ENCODE results near the gene SLC35G4. TPM values are rescaled to one million over a fixed set of nuclear protein-coding genes. Genes with fewer than 3 reads are reported as not detected.
A peak's percentile ranks its signal among the peaks of the same experiment; 100 is the strongest.
"Not testable (repeated sequence)": the region's sequence is repeated elsewhere in the genome, so short reads cannot be mapped to it uniquely, and the experiment has no call there.

The SLC35G4 gene
- total RNA-seq, 2 experiments from 2014 or later: not detected

DNA sequence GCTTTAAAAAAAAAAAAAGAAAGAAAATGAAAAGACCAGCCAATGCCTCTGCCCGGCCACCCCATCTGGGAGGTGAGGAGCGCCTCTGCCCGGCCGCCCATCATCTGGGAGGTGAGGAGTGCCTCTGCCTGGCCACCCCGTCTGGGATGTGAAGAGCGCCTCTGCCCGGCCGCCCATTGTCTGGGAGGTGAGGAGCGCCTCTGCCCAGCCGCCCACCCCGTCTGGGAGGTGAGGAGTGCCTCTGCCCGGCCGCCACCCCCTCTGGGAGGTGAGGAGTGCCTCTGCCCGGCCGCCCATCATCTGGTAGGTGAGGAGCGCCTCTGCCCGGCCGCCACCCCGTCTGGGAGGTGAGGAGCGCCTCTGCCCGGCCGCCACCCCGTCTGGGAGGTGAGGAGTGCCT, 37.9 kb downstream of the SLC35G4 start:
- H3K36me3 Mint-ChIP-seq (ENCODE audit: low read depth); H3K27me3 Mint-ChIP-seq (ENCODE audit: low read depth); H3K4me1 Mint-ChIP-seq (ENCODE audit: low read depth); H3K4me3 Mint-ChIP-seq; DNase-seq; CTCF ChIA-PET; H3K9me3 Mint-ChIP-seq (ENCODE audit: insufficient read depth); ATAC-seq; H3K27ac Mint-ChIP-seq; POLR2A ChIA-PET: not testable (repeated sequence)

GRCh38 chr18:11647804-11648203, 38.4 kb downstream of the SLC35G4 start:
- H3K4me1 Mint-ChIP-seq (ENCODE audit: low read depth); POLR2A ChIA-PET; ATAC-seq; DNase-seq; H3K27ac Mint-ChIP-seq; H3K27me3 Mint-ChIP-seq (ENCODE audit: low read depth); H3K9me3 Mint-ChIP-seq (ENCODE audit: insufficient read depth); H3K4me3 Mint-ChIP-seq; H3K36me3 Mint-ChIP-seq (ENCODE audit: low read depth); CTCF ChIA-PET: not testable (repeated sequence)

GRCh38 chr18:11649839-11650238, 40.4 kb downstream of the SLC35G4 start:
- Mint-ChIP-seq H3K9me3 (ENCODE audit: insufficient read depth) (no peaks in the 10 kb centered on the region), H3K27ac (no peak overlapping the region), H3K4me1 (ENCODE audit: low read depth) (no peaks in the 10 kb centered on the region), H3K4me3 (no peak overlapping the region), H3K36me3 (ENCODE audit: low read depth) (no peaks in the 10 kb centered on the region), H3K27me3 (ENCODE audit: low read depth) (peaks cover 13% of the 10 kb centered on the region)
- DNase-seq (no peak), ATAC-seq (no peak)
- ChIA-PET CTCF (no interaction called here), POLR2A (no interaction called here)

GRCh38 chr18:11651899-11652298, 42.5 kb downstream of the SLC35G4 start:
- Mint-ChIP-seq H3K27ac (no peak overlapping the region), H3K4me1 (ENCODE audit: low read depth) (no peaks in the 10 kb centered on the region), H3K9me3 (ENCODE audit: insufficient read depth) (no peaks in the 10 kb centered on the region), H3K4me3 (no peak overlapping the region), H3K27me3 (ENCODE audit: low read depth) (peaks cover 19% of the 10 kb centered on the region), H3K36me3 (ENCODE audit: low read depth) (no peaks in the 10 kb centered on the region)
- DNase-seq (no peak), ATAC-seq (no peak)
- ChIA-PET POLR2A (no interaction called here), CTCF (no interaction called here)

DNA sequence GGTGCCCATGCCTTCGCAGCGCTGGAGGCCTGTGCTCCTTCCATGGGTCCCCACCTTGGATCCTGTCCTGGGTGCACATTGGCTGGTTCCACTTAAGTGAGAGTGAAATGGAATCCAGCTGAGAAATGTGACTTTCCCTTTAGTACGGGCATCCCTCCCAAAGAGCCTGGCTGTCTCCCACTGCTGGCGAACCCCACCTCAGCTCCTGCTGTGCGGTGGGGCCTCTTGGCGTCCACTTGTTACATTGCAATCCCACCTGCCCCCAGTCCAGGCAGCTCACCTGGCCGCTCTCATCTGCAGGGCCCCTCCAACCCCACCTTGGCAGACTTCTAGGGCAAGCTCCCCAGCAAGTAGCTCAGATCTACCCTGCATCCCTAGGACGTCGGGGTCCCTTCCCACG, 44.1 kb downstream of the SLC35G4 start:
- Mint-ChIP-seq H3K27me3 (ENCODE audit: low read depth) (peaks cover 27% of the 10 kb centered on the region), H3K36me3 (ENCODE audit: low read depth) (no peaks in the 10 kb centered on the region)
- ATAC-seq: no peak

DNA sequence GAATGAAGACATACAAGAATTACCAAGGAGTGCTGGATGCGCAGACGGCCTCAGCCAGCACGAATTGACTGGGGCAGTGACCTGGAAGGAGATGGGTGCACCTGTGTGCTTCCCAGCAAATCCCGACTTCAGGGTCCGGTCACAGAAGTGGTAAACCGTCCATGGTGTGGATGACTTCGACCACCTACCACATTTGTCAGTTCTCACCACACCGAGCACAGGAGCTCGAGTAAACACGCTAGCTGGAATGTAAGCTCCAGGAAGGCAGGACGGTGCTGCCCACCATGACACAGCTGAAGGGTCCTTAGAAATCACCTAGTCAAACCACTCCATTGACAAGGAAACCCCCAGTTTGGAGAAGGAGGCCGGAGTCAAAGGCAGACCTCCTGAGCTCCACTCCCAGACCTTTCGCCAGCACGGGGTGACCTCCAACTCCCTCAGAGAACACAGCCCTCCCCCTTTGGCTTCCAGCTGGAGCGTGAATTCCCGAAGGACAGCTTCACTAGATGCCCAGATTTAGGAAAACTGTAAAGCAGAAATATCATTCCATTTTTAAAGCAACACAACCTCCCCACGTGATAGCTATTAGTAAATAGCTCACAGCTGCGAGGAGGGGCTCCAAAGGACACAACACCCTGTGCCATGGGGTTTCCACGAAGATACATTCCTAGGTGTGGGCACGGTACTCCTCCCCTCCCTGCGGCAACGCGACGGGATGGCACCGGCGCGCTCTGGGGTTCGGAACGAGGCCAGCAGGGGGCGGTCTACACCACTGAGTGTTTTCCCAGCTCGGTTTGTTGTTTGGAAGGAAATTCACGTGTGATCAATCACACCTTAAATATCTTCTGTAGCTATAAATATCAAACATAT, 45.6 kb downstream of the SLC35G4 start:
- no peaks in the 10 kb centered on the region for H3K36me3 Mint-ChIP-seq (ENCODE audit: low read depth)
- no peaks in the 10 kb centered on the region for H3K4me1 Mint-ChIP-seq (ENCODE audit: low read depth)
- POLR2A ChIA-PET: no interaction called here
- peak; percentile 56 for DNase-seq
- no peak overlapping the region for H3K4me3 Mint-ChIP-seq
- H3K27me3 Mint-ChIP-seq (ENCODE audit: low read depth): peaks cover 29% of the 10 kb centered on the region
- CTCF ChIA-PET: interaction anchor here (0.6 to 3.6 kb wide), 21 partner anchors 10 to 387 kb away, joined by 3 to 14 read pairs (median 3); partner anchors contain the start of gene GNAL
- ATAC-seq: peak; percentile 53
- H3K27ac Mint-ChIP-seq: no peak overlapping the region
- no peaks in the 10 kb centered on the region for H3K9me3 Mint-ChIP-seq (ENCODE audit: insufficient read depth)

More for the DNA sequence above, 44.1 kb downstream of the SLC35G4 start:
- ChIA-PET POLR2A (no interaction called here), CTCF (no interaction called here)
- no peak for DNase-seq
- H3K4me1 Mint-ChIP-seq (ENCODE audit: low read depth): no peaks in the 10 kb centered on the region
- no peaks in the 10 kb centered on the region for H3K9me3 Mint-ChIP-seq (ENCODE audit: insufficient read depth)
- no peak overlapping the region for H3K27ac Mint-ChIP-seq
- no peak overlapping the region for H3K4me3 Mint-ChIP-seq

DNA sequence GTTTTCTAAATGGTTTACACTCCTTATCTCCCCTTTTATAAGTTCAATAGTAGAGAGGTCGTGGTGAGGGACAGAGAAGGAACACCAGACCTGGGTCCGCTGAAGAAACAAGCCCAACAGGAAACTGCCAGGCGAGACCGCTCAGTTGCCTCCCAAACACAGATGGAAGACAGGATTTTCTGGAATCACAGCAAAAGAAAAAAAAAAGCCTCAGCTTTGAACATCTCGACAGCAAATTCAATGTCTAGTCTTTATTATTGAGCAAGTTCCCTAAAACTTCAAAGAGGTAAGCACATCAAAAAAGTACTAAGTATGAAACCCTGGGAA, 46.2 kb downstream of the SLC35G4 start:
- no peaks in the 10 kb centered on the region for H3K4me1 Mint-ChIP-seq (ENCODE audit: low read depth)
- H3K27me3 Mint-ChIP-seq (ENCODE audit: low read depth): peaks cover 29% of the 10 kb centered on the region

GRCh38 chr18:11657152-11657551, 47.8 kb downstream of the SLC35G4 start:
- H3K9me3 Mint-ChIP-seq (ENCODE audit: insufficient read depth): no peaks in the 10 kb centered on the region
- ChIA-PET CTCF (interaction anchor here (0.9 to 3.6 kb wide), 3 partner anchors 76 to 382 kb away, joined by 3 to 13 read pairs (median 4); no protein-coding TSS in a partner anchor), POLR2A (no interaction called here)
- peaks cover 26% of the 10 kb centered on the region for H3K27me3 Mint-ChIP-seq (ENCODE audit: low read depth)
- H3K36me3 Mint-ChIP-seq (ENCODE audit: low read depth): no peaks in the 10 kb centered on the region
- H3K4me3 Mint-ChIP-seq: no peak overlapping the region
- no peak for DNase-seq
- no peak overlapping the region for H3K27ac Mint-ChIP-seq
- H3K4me1 Mint-ChIP-seq (ENCODE audit: low read depth): no peaks in the 10 kb centered on the region
- no peak for ATAC-seq

More for the DNA sequence above, 46.2 kb downstream of the SLC35G4 start:
- no peak overlapping the region for H3K4me3 Mint-ChIP-seq
- H3K36me3 Mint-ChIP-seq (ENCODE audit: low read depth): no peaks in the 10 kb centered on the region
- CTCF ChIA-PET: interaction anchor here (0.6 to 3.6 kb wide), 21 partner anchors 10 to 387 kb away, joined by 3 to 14 read pairs (median 4); partner anchors contain the start of gene GNAL
- POLR2A ChIA-PET: no interaction called here
- DNase-seq (no peak), ATAC-seq (no peak)
- H3K27ac Mint-ChIP-seq: no peak overlapping the region
- no peaks in the 10 kb centered on the region for H3K9me3 Mint-ChIP-seq (ENCODE audit: insufficient read depth)

DNA sequence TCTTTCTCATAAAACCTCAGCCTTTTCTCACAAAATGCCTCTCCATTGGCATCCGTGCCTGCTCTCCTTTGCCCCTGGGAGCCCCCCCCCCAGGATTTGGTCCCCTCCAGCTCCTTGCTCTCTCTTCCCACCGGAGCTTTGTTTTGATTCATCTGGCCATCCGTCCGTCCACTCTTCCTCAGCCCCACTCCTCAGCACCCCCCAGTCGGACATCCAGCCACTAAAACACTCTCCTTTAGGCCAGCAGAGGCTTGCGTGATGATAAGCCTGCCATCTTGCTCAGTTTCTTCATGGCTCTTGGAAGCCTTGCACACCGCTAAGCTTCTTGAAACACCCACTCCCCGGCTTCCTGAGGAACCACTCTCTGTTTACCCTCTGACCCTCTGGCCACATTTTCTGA, 48.2 kb downstream of the SLC35G4 start:
- H3K4me1 Mint-ChIP-seq (ENCODE audit: low read depth): no peaks in the 10 kb centered on the region
- no peak overlapping the region for H3K27ac Mint-ChIP-seq
- no peaks in the 10 kb centered on the region for H3K36me3 Mint-ChIP-seq (ENCODE audit: low read depth)
- H3K9me3 Mint-ChIP-seq (ENCODE audit: insufficient read depth): no peaks in the 10 kb centered on the region
- H3K27me3 Mint-ChIP-seq (ENCODE audit: low read depth): peaks cover 26% of the 10 kb centered on the region
- ChIA-PET POLR2A (no interaction called here), CTCF (interaction anchor here (0.9 to 3.6 kb wide), 2 partner anchors 338 to 381 kb away, joined by 3 to 13 read pairs; no protein-coding TSS in a partner anchor)
- ATAC-seq (no peak), DNase-seq (no peak)
- no peak overlapping the region for H3K4me3 Mint-ChIP-seq

- CTCF ChIA-PET: interaction anchor here (0.9 kb wide), 1 partner anchor 381 kb away, joined by 3 read pairs; no protein-coding TSS in a partner anchor
- Mint-ChIP-seq H3K36me3 (ENCODE audit: low read depth) (no peaks in the 10 kb centered on the region), H3K27me3 (ENCODE audit: low read depth) (peaks cover 25% of the 10 kb centered on the region), H3K9me3 (ENCODE audit: insufficient read depth) (no peaks in the 10 kb centered on the region), H3K27ac (no peak overlapping the region), H3K4me3 (no peak overlapping the region), H3K4me1 (ENCODE audit: low read depth) (no peaks in the 10 kb centered on the region)
- POLR2A ChIA-PET: no interaction called here
- ATAC-seq (no peak), DNase-seq (no peak)
Measured at GRCh38 chr18:11658019-11658418, 48.6 kb downstream of the SLC35G4 start.

DNA sequence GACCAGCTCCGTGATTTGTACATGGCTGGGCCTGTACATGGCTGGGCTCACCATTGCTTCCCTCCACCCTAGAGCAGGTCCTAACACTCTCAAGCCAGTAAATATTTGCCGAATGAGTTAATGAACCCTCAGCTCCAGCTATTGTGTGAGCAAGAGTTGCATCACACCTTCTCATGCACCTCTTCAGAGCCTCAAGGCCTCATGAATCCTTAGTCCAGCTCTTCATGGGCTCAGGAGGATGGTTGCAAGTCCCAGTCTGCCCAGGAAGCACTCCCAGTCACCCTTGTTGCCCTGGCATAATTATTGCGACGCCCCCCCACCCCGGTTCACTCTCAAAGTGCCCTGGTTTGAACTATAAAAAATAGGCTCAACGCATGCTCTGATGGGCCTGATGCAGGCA, 49.6 kb downstream of the SLC35G4 start:
- ChIA-PET CTCF (no interaction called here), POLR2A (no interaction called here)
- Mint-ChIP-seq H3K9me3 (ENCODE audit: insufficient read depth) (no peaks in the 10 kb centered on the region), H3K27ac (no peak overlapping the region), H3K36me3 (ENCODE audit: low read depth) (no peaks in the 10 kb centered on the region), H3K27me3 (ENCODE audit: low read depth) (peaks cover 21% of the 10 kb centered on the region), H3K4me3 (no peak overlapping the region), H3K4me1 (ENCODE audit: low read depth) (no peaks in the 10 kb centered on the region)
- no peak for ATAC-seq
- no peak for DNase-seq
